ENCODE results near the gene WNT5B. TPM values are rescaled to one million over a fixed set of nuclear protein-coding genes. Genes with fewer than 3 reads are reported as not detected.
A peak's percentile ranks its signal among the peaks of the same experiment; 100 is the strongest.

Gene WNT5B
- total RNA-seq, 4 donors from 2014 or later, result 0.17 to 2.5 (median 0.88) TPM

DNA sequence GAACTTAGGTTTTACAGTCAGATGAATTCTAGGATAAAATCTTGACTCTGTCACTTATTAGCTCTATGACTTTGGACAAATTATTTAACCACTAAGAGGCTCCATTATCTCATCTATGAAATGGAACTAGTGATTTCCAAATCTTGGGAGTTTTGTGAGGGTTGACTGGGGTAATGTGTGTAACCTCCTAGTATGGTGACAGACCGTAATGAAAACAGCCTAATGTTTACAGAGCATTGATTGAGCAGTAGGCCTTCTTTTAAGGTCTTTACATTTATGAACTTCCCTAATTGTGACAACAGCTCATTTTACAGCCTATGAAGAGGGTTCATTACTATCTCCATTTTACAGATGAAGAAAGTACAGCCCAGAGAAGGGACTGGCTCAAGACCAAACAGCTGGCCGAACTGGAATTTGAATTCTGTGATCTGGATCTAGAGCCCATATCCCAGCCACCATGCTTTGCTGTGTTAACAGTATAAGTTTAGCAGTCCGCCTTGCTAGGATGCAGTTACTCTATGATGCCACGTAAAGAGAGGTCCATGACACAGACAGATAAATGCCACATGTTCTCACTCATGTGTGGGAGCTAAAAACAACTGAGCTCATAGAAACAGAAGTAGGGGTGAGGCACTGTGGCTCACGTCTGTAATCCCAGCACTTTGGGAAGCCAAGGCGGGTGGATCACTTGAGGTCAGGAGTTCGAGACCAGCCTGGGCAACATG is 25.6 kb upstream of the WNT5B start:
- no peaks in the 10 kb centered on the region for H3K36me3 ChIP-seq
- H3K27me3 ChIP-seq, result no peaks in the 10 kb centered on the region
- in situ Hi-C loops (cut with MboI; ENCODE audit: low sequenced_read_pairs in 4 of 4), result loop anchor here in 1 of 4 donors (25.0 kb wide), 1 partner anchor 1041 kb away; no protein-coding TSS in a partner anchor
- DNase-seq, result no peak
- no peak overlapping the region for H3K27ac ChIP-seq
- intact Hi-C loops (cut with DNase I; ENCODE audit: low total_unique reads), result loop anchor here (10.0 kb wide), 1 partner anchor 659 kb away; the partner anchor contains the start of gene RAD52
- TF ChIP-seq POLR2A (IDR thresholded peaks at IDR 0.05), result no peak
- no peak for TF ChIP-seq CTCF (IDR thresholded peaks at IDR 0.05 in 4 of 5, conservative IDR thresholded peaks at IDR 0.05 in 1 of 5)
- H3K4me3 ChIP-seq, result no peak overlapping the region
- H3K4me1 ChIP-seq, result peaks cover 8 to 15% of the 10 kb centered on the region in 2 donors
- ATAC-seq, result no peak
- H3K9me3 ChIP-seq, result no peaks in the 10 kb centered on the region

GRCh38 chr12:1604464-1604863 is 24.6 kb upstream of the WNT5B start:
- H3K4me1 ChIP-seq, result peaks cover 8 to 15% of the 10 kb centered on the region in 2 donors
- no peaks in the 10 kb centered on the region for H3K36me3 ChIP-seq
- H3K27me3 ChIP-seq, result no peaks in the 10 kb centered on the region
- no peak overlapping the region for H3K27ac ChIP-seq
- intact Hi-C loops (cut with DNase I; ENCODE audit: low total_unique reads), result loop anchor here (10.0 kb wide), 1 partner anchor 660 kb away; the partner anchor contains the start of gene RAD52
- H3K4me3 ChIP-seq, result no peak overlapping the region
- TF ChIP-seq POLR2A (IDR thresholded peaks at IDR 0.05) (no peak), CTCF (IDR thresholded peaks at IDR 0.05 in 4 of 5, conservative IDR thresholded peaks at IDR 0.05 in 1 of 5) (no peak)
- no peak for ATAC-seq
- no peaks in the 10 kb centered on the region for H3K9me3 ChIP-seq
- DNase-seq, result no peak
- in situ Hi-C loops (cut with MboI; ENCODE audit: low sequenced_read_pairs in 4 of 4), result loop anchor here in 1 of 4 donors (25.0 kb wide), 1 partner anchor 1042 kb away; no protein-coding TSS in a partner anchor

DNA sequence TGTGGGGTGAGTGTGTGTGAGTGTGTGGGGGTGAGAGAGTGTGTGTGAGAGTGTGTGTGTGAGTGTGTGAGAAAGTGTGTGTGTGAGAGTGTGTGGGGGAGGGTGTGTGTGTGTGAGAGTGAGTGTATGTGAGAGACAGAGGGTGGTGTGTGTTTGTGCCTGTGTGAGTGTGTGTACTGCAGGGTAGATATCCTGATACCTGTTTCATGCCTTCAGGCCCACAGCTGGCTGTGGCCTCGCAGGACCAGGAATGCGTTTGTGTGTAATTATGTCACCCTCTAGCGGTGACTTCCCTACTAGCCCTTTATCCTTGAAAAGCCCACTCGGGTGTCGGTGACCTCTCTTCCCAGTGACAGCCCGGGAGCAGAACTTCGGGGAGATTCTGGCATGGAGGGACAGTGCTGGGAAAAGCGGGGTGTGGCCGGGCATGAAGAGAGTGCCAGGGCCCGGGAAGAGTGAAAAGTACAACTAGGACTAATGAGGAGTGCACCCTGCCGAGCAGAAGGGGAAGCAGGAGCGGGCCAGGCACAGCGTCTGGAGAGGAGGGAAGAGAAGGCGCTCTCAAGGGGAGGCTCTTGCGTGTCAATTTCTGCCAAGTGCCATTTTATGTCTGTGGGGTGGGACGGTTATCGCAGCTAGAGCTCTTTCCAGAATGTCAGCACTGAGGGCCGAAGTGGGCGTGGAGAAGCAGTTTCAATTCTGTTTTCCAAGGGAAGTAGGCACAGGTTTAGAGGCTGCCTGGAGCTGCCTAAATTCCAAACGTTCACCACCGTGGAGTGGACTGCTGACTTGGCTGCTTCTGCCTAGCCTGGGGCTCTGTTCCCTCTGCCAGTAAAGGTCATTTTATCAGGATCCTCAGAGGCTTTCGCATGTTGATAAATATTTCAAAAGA is 23.7 kb upstream of the WNT5B start:
- Histone ChIP-seq H3K27ac (peak overlapping the region; percentile 75 to 84 (median 80)), H3K4me1 (peaks cover 8 to 15% of the 10 kb centered on the region in 2 donors), H3K9me3 (no peaks in the 10 kb centered on the region), H3K36me3 (no peaks in the 10 kb centered on the region), H3K4me3 (peak overlapping the region; percentile 48 to 69 (median 62)), H3K27me3 (no peaks in the 10 kb centered on the region)
- in situ Hi-C loops (cut with MboI; ENCODE audit: low sequenced_read_pairs in 4 of 4), result loop anchor here in 1 of 4 donors (25.0 kb wide), 1 partner anchor 1043 kb away; no protein-coding TSS in a partner anchor
- DNase-seq (peak; percentile 47 to 59), ATAC-seq (peak; percentile 80 to 87)
- intact Hi-C loops (cut with DNase I; ENCODE audit: low total_unique reads), result loop anchor here (1.0 to 10.0 kb wide), 3 partner anchors 22 to 1033 kb away; partner anchors contain the start of gene RAD52
- no peak for TF ChIP-seq POLR2A (IDR thresholded peaks at IDR 0.05)
- peak; percentile 72 to 85 (median 77) for TF ChIP-seq CTCF (IDR thresholded peaks at IDR 0.05 in 4 of 5, conservative IDR thresholded peaks at IDR 0.05 in 1 of 5)

- intact Hi-C loops (cut with DNase I; ENCODE audit: low total_unique reads) (loop anchor here (5.0 to 10.0 kb wide), 2 partner anchors 661 to 1034 kb away; partner anchors contain the start of gene RAD52), in situ Hi-C loops (cut with MboI; ENCODE audit: low sequenced_read_pairs in 4 of 4) (loop anchor here in 1 of 4 donors (25.0 kb wide), 1 partner anchor 1044 kb away; no protein-coding TSS in a partner anchor)
- Histone ChIP-seq H3K27me3 (no peaks in the 10 kb centered on the region), H3K4me3 (peak overlapping the region; percentile 48 to 69 (median 62)), H3K9me3 (no peaks in the 10 kb centered on the region), H3K36me3 (no peaks in the 10 kb centered on the region), H3K27ac (peak overlapping the region; percentile 75 to 84 (median 80)), H3K4me1 (peaks cover 8 to 15% of the 10 kb centered on the region in 2 donors)
- ATAC-seq, result peak; percentile 66 to 70
- peak in 1 of 2 donors; percentile 57 for TF ChIP-seq POLR2A (IDR thresholded peaks at IDR 0.05)
- TF ChIP-seq CTCF (IDR thresholded peaks at IDR 0.05 in 4 of 5, conservative IDR thresholded peaks at IDR 0.05 in 1 of 5), result no peak
- peak; percentile 70 to 81 for DNase-seq
Observed at GRCh38 chr12:1606021-1606622, 22.9 kb upstream of the WNT5B start.
